Muscle layer of duodenum (tissue), 2 donors: ENCODE results near the gene GJA3.
A peak's percentile ranks its signal among the peaks of the same experiment; 100 is the strongest.

Source experiments
- H3K27ac ChIP-seq: one replicate; pipeline ENCODE4 v1.7.0; 2013; ENCODE audit warnings: mild to moderate bottlenecking, low read length
- H3K27me3 ChIP-seq: one replicate; pipeline ENCODE4 v1.7.0; 2013; ENCODE audit warnings: low read depth, mild to moderate bottlenecking, control low read depth, low read length
- H3K36me3 ChIP-seq, 2 donors: one replicate each; pipeline ENCODE4 v1.7.0; 2013; ENCODE audit warnings: low read length in 2 of 2, control low read depth in 1 of 2, mild to moderate bottlenecking in 1 of 2; ENCODE audit not compliant: insufficient read depth in 2 of 2, control insufficient read depth in 1 of 2
- H3K4me1 ChIP-seq, 2 donors: one replicate each; pipeline ENCODE4 v1.7.0; 2013; ENCODE audit warnings: low read length in 2 of 2, mild to moderate bottlenecking in 2 of 2, control low read depth in 1 of 2, moderate library complexity in 1 of 2; ENCODE audit not compliant: insufficient read depth in 2 of 2, control insufficient read depth in 1 of 2
- H3K4me3 ChIP-seq, 2 donors: one replicate each; pipeline ENCODE4 v1.7.0; 2013; ENCODE audit warnings: low read length in 2 of 2, low read depth in 1 of 2, mild to moderate bottlenecking in 1 of 2
- H3K9me3 ChIP-seq, 2 donors: one replicate each; pipeline ENCODE4 v1.7.0; 2013; ENCODE audit warnings: low read length in 2 of 2, control low read depth in 1 of 2, mild to moderate bottlenecking in 1 of 2; ENCODE audit not compliant: control insufficient read depth in 1 of 2
- donor health status: healthy.

Gene GJA3

DNA sequence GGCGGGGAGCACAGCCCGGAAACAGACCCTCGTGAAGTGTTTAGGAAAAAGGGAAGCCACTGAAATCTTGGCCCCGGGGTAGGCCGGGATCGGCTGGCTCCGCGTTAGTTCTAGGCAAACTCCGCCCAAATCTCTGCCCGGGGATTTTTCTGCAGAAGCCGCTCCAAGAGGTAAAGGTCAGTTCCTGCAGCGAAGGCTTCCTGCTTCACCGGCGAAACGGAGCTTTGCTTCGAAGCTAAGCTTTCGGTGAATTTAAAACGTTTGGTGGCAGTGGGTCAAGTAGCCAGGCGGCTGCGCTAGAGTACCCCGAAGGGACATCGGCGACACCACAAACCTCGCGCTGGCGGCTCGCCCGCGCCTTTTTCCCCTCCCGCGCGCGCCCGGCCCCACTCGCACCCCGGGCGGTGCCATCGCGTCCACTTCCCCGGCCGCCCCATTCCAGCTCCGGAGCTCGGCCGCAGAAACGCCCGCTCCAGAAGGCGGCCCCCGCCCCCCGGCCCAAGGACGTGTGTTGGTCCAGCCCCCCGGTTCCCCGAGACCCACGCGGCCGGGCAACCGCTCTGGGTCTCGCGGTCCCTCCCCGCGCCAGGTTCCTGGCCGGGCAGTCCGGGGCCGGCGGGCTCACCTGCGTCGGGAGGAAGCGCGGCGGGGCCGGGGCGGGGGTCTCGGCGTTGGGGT, 31.4 kb upstream of the GJA3 start:
- peaks cover 0 to 27% of the 10 kb centered on the region in 2 donors for H3K4me1 ChIP-seq
- no peaks in the 10 kb centered on the region for H3K36me3 ChIP-seq
- H3K27ac ChIP-seq = no peak overlapping the region
- H3K27me3 ChIP-seq = peaks cover 36% of the 10 kb centered on the region
- peak overlapping the region; percentile 57 to 69 for H3K4me3 ChIP-seq
- no peaks in the 10 kb centered on the region for H3K9me3 ChIP-seq

DNA sequence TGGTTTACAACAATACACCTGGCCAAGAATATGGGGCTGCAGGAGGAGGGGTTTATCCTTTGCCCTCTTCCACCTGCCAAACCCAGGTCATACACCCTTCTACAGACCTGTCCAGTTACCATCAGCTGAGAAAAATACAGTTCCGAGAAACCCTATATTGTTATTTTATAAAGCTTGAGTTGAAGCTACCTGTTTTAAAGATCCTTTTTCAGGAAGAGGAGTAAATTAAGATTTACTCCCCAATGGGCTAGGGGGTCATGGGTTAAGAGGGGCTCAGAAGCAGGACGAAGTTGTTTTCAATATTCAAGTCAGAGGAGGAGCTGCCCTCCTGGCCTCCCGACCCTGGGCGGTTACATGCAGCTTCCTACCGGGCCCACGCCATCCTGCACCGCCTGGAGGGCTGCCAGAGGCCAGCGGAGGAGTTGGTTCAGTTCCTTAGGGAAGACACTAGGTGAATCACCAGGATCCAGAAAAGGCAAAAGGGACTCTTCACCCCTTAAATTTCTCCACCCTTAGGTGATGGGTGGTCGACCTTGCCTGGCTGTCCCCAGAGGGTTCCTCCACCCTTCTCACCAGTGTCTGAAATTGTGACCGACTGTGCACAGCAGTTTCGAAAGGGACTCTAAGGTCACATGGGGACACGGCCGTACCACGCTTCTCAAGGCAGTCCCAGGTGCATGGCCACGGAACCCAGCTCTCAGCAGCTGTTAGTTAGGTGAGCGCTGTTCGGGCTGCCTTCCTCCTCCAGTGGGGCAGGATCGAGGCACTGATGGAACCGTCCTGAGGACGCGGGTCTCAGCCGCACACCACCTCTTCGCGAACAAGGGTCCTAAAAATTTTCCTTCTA, 30.7 kb upstream of the GJA3 start:
- Histone ChIP-seq H3K27me3 (peaks cover 34% of the 10 kb centered on the region), H3K4me3 (peak overlapping the region; percentile 57 to 69), H3K36me3 (no peaks in the 10 kb centered on the region), H3K9me3 (no peaks in the 10 kb centered on the region), H3K27ac (no peak overlapping the region), H3K4me1 (peaks cover 0 to 27% of the 10 kb centered on the region in 2 donors)

GRCh38 chr13:20190481-20191310, 29.8 kb upstream of the GJA3 start:
- Histone ChIP-seq H3K27me3 (peaks cover 31% of the 10 kb centered on the region), H3K4me3 (no peak overlapping the region), H3K36me3 (no peaks in the 10 kb centered on the region), H3K4me1 (peaks cover 0 to 27% of the 10 kb centered on the region in 2 donors), H3K27ac (no peak overlapping the region), H3K9me3 (no peaks in the 10 kb centered on the region)

DNA sequence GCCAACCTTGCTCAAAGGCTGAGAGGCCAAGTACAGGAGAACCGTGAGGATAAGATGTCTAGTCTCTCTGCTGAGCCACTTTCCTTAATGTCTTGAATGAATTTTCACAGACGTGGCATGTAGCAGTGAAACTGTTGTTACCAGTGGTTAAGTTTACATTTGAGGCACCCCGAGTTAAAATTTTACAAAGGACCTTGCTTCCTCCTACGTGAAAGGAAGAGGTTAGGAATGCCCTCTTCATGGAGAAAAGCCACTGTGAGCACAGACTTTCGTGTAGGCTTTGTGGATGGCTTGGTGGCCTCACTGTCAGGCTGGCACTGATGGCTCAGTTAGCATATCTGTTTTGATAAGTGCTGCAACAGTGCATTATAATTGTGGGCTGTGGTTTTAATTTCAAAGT, 29.2 kb upstream of the GJA3 start:
- Histone ChIP-seq H3K27me3 (peaks cover 27% of the 10 kb centered on the region), H3K36me3 (no peaks in the 10 kb centered on the region)

GRCh38 chr13:20188667-20189553, 28.1 kb upstream of the GJA3 start:
- Histone ChIP-seq H3K4me1 (peaks cover 0 to 21% of the 10 kb centered on the region in 2 donors), H3K4me3 (no peak overlapping the region), H3K27me3 (peaks cover 22% of the 10 kb centered on the region), H3K27ac (no peak overlapping the region), H3K36me3 (no peaks in the 10 kb centered on the region), H3K9me3 (no peaks in the 10 kb centered on the region)

More for the DNA sequence above, 29.2 kb upstream of the GJA3 start:
- Histone ChIP-seq H3K4me1 (peaks cover 0 to 27% of the 10 kb centered on the region in 2 donors), H3K27ac (no peak overlapping the region), H3K9me3 (no peaks in the 10 kb centered on the region), H3K4me3 (no peak overlapping the region)

- no peaks in the 10 kb centered on the region for H3K36me3 ChIP-seq
- no peak overlapping the region for H3K27ac ChIP-seq
- peaks cover 9% of the 10 kb centered on the region for H3K27me3 ChIP-seq
- H3K9me3 ChIP-seq = no peaks in the 10 kb centered on the region
- H3K4me3 ChIP-seq = no peak overlapping the region
- no peaks in the 10 kb centered on the region for H3K4me1 ChIP-seq
These were observed 25.9 kb upstream of the GJA3 start for GRCh38 chr13:20186771-20187170.

DNA sequence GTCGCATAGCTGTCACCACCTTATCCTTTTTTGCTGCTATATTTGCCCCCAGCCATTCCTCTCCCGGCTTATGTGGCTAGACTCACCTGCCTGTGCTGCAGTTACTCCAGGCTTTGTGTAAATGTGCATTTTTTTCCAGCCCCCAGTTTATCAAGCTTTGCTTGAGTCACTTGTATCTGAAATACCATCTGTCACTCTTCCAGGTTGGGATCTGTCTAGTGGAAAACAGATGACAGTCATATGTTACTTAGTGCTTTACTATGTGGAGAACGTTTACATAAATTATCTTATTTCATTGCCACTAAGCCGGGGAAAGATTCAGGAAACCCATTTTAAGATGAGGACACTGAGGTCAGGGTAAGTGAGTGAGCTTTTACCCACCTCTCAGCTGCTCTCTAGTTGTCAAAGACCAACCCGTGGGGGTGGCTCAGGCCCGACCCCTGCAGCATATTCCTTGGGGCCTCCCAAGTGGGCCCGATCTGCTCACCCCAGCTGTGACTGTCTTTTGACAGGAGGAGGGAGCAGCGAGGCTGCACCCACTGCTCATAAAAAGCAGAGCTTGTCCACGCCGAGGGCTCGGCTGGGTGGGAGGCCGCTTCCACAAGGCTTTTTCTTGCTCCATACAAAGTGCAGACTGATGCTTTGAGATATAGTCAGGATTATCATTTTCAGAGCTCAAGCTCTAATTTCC, 24.7 kb upstream of the GJA3 start:
- Histone ChIP-seq H3K4me3 (no peak overlapping the region), H3K36me3 (no peaks in the 10 kb centered on the region), H3K27me3 (peaks cover 3% of the 10 kb centered on the region), H3K27ac (no peak overlapping the region), H3K9me3 (no peaks in the 10 kb centered on the region), H3K4me1 (no peaks in the 10 kb centered on the region)

GRCh38 chr13:20182231-20182846, 21.5 kb upstream of the GJA3 start:
- peaks cover 19% of the 10 kb centered on the region for H3K27me3 ChIP-seq
- no peaks in the 10 kb centered on the region for H3K9me3 ChIP-seq
- no peak overlapping the region for H3K4me3 ChIP-seq

GRCh38 chr13:20181188-20181587, 20.3 kb upstream of the GJA3 start:
- no peaks in the 10 kb centered on the region for H3K9me3 ChIP-seq
- no peak overlapping the region for H3K4me3 ChIP-seq
- peaks cover 0 to 8% of the 10 kb centered on the region in 2 donors for H3K4me1 ChIP-seq
- H3K27me3 ChIP-seq = peaks cover 19% of the 10 kb centered on the region
- H3K36me3 ChIP-seq = no peaks in the 10 kb centered on the region
- H3K27ac ChIP-seq = no peak overlapping the region

More at GRCh38 chr13:20182231-20182846, 21.5 kb upstream of the GJA3 start:
- H3K36me3 ChIP-seq = no peaks in the 10 kb centered on the region
- peaks cover 0 to 6% of the 10 kb centered on the region in 2 donors for H3K4me1 ChIP-seq
- no peak overlapping the region for H3K27ac ChIP-seq

DNA sequence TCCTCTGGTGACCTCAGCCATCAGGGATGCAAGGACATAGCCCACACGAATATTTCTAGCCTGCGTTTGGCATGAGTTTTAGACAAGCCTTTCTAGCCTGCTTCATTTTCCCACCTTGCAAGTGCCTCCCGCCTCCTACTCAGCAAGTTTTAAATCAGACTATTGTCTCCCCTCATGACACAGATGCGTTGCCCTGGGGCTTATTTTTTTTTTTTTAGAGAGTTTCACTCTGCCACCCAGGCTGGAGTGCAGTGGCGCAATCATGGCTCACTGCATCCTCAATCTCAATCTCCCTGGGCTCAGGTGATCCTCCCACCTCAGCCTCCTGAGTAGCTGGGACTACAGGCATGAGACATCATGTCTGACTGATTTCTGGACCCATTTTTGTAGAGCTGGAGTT, 17.3 kb upstream of the GJA3 start:
- peaks cover 0 to 8% of the 10 kb centered on the region in 2 donors for H3K4me1 ChIP-seq
- H3K9me3 ChIP-seq = no peaks in the 10 kb centered on the region
- H3K4me3 ChIP-seq = no peak overlapping the region
- no peaks in the 10 kb centered on the region for H3K36me3 ChIP-seq
- no peak overlapping the region for H3K27ac ChIP-seq
- H3K27me3 ChIP-seq = peaks cover 15% of the 10 kb centered on the region
